CD4-positive, alpha-beta T cell treated with Interleukin-15 for 4 hours (primary cell): ENCODE results near the gene FARS2.

ENCODE experiments used
- DNase-seq: peaks from one replicate; pipeline ENCODE4 v3.0.0-alpha.2; 2020; ENCODE audit warnings: low spot score

Gene FARS2

GRCh38 chr6:5469101-5469846 is 208.0 kb downstream of the FARS2 start:
- DNase-seq = no peak

- peak; percentile 55 for DNase-seq
Measured at GRCh38 chr6:5471044-5471443, 209.7 kb downstream of the FARS2 start.

DNA sequence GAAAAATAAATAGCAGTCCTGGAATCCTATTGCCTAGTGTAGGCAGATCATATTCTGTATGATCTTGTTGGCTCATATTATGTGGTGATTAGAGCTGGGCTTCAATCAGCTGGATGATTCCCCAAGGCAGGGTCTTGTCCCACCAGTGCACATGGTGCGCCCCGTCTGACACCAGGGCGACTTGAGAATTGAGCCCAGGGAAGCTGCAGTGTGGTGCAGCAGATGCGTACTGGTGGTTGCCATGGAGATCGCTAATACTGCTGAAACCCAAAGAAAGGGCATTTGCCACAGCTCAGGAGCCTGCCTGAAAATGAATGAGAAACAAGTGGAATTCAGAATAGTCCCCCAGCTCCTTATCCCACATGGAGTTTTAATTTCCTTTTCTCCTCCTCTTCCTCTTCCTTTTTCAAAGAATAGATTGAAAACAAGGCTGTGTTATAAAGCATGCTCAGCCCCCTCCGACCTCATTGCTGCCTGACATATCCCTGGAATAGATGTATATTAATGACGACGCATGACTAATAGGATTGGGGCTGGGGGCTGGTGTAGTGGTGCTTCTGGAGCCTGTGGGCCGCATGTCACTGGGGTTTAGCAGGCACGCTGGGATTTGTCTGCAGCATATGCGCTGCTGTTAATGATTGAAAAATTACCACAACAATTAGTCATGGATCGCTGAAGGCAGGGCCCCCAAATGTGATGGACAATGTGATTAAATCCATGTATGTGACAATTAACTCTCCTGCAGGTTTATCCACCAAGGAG is 210.5 kb downstream of the FARS2 start:
- no peak for DNase-seq

DNA sequence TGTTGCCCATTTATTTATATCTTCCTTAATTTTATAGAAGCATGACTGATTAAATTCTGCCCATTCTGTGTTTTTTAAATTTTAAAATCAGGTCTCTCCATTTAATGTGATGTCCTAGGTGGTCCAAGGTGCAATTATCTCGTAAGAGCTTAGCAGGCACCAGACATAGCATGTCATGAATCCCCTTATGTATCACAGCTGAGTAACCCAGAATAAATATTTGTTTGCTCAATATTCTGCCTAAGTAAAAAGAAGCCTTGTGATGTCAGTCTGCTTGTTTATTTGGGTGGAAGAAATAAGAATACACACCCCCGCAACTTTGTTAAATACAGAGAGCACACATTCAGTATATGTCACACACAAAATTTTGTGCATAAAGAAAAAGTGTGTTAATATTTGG is 211.3 kb downstream of the FARS2 start:
- DNase-seq = no peak

- DNase-seq = no peak
Measured at GRCh38 chr6:5475779-5476178, 214.5 kb downstream of the FARS2 start.

- DNase-seq = no peak
Measured at GRCh38 chr6:5478380-5478779, 217.1 kb downstream of the FARS2 start.

GRCh38 chr6:5481033-5481432 is 219.7 kb downstream of the FARS2 start:
- no peak for DNase-seq

DNA sequence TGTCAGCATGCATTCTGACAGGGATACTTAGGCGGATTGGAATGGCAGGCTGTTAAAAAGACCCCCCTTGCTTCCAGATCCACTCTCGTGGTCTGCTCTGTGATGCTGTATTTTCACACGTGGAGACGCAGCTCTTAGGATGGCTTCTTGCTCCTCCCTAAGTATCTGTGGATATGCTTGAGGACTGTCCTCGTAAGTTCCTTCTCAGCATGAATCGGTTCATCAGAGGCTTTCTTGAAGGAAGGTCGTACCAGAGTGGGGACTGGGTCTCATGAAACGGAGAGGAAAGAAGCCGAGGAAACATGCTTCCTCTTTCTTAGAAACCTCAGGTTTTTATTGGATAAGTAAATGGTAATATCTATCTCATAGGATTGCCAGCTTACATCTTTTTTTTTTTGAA is 220.4 kb downstream of the FARS2 start:
- DNase-seq = no peak

DNA sequence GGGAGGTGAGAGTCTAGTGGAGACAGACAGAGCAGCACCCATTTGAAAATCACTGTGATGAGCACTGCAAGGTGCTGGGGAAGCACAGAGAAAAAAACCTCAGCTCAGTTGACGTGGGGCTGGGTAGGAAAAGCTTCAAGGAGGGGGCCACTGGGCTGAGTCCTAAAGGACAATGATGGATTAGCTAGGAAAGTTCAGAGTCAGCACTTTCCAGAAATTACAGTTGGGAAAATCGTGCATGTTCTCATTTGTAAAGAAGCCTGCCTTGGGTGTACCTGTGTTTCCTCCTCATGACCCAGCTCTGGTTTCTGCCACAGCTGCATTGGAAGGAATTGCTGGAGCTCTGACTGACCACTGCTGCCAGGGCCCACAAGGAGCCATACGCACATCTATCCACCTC is 221.3 kb downstream of the FARS2 start:
- DNase-seq = no peak

DNA sequence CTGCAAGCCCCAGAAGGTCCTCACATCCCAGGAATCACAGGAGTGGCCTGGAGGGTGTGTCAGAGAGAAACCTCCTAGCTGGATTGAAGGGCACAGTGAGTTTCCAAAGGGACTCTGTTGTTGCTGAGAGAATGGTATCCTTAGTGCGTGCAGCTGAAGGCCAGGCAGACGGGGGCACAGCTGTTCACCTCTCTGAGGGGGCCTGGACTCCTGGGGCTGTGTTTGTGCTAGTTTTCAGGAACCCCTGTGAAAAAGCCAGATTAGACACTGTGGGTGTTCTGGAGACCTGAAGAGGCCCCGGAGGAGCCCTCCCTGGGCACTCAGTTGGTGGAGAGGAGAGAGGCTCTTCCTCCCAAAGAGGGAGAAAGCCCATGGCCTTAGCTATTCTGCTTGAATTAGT is 223.4 kb downstream of the FARS2 start:
- DNase-seq = no peak

GRCh38 chr6:5486214-5486613 is 224.9 kb downstream of the FARS2 start:
- DNase-seq = no peak

DNA sequence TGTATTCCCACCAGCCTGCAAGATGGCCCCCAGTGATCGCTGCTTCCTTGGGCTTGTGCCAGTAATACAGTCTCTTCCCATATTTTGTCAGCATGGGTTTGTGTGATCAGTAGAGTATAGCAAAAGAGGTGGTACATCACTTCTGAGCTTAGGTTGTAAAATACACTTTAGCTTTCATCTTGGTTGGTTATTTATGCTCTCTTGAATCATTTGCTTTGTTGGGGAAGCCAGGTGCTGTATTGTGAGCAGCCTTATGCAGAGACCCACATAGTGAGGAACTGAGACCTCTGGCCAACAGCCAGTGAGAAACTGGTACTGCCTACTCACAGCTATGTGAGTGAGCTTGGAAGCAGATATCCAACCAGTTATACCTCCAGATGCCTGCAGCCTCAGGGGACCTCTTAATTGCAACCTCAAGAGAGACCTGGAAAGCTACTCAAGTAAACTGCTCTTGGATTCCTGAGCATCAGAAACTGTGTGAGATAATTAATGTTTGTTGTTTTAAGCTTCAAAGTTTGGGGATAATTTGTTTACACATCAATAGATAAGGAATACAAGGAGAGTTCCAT is 229.3 kb downstream of the FARS2 start:
- DNase-seq = no peak

GRCh38 chr6:5492356-5492755 is 231.0 kb downstream of the FARS2 start:
- no peak for DNase-seq

DNA sequence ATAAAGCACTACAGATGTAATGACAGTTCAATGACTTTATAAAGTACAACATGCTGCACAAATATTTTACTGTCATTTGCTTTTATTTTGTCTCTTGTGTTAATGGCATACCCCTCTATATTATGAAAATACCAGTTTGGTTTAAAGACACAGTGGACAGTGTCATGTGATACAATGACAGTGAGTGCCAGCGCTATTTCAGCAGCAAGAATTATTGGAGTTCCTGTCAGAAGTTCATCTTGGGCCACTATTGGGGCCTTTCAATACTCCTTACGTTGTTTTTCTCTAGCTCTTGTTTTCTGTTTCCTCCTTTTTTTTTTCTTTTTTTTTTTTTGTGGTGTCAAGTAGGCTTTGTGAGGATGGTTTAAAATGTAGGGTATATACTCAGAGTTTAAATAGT is 232.5 kb downstream of the FARS2 start:
- DNase-seq = no peak

DNA sequence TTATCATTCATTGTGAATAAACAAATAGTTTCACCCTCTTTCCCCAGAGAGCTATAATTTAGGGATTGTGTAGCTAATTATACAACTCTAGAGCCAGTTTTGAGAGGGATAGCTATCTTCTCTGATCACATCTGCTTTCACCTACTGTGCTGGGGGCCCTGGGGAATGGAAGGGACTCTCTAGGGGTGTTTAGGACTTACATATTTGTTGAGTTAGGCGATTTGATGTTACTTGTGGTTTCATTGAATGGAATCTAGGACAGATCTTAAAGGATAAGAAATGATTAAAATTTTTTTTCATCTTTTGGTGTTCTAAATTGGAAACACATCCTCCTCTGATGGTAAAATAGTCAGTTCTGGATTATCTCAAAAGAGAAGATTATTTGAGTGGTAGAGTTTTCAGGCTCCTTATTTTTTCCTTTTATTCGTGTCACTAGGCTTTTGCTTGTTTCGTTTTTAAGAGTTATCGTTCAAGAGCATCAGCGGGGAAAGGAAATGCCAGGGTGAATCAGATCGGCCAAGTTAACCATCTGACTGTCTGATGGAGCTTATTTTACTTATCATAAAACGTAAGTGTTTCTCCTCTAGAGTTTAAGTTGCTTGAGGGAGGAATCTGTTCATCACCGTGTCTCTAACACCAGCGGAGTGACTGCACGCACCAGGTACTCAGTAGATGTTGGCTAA is 236.7 kb downstream of the FARS2 start:
- DNase-seq = no peak

- DNase-seq = no peak
Measured at GRCh38 chr6:5498579-5498899, 237.2 kb downstream of the FARS2 start.

- DNase-seq = no peak
Measured at GRCh38 chr6:5499644-5500306, 238.5 kb downstream of the FARS2 start.

- no peak for DNase-seq
Measured at GRCh38 chr6:5501837-5502236, 240.5 kb downstream of the FARS2 start.

DNA sequence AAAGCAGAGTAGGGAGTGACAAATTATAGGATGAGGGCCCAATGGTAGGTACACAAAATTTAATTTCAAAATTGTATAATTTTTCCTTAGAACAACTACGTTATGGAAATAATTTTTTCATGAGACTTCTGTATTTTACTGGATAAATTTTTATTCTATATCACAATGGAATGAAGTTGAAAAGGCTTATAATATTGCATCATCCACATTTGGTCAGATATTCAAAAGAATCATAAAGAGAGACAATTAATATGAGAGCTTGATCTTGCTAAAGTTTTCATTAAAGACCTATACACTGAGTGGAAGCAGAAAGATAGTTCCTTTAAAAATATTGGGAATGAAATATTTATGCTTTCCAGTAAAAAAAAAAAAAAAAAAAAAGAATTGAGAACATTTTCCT is 242.8 kb downstream of the FARS2 start:
- DNase-seq = no peak

- DNase-seq = no peak
Measured at GRCh38 chr6:5506149-5506548, 244.8 kb downstream of the FARS2 start.

GRCh38 chr6:5506597-5506996 is 245.3 kb downstream of the FARS2 start:
- DNase-seq = no peak

DNA sequence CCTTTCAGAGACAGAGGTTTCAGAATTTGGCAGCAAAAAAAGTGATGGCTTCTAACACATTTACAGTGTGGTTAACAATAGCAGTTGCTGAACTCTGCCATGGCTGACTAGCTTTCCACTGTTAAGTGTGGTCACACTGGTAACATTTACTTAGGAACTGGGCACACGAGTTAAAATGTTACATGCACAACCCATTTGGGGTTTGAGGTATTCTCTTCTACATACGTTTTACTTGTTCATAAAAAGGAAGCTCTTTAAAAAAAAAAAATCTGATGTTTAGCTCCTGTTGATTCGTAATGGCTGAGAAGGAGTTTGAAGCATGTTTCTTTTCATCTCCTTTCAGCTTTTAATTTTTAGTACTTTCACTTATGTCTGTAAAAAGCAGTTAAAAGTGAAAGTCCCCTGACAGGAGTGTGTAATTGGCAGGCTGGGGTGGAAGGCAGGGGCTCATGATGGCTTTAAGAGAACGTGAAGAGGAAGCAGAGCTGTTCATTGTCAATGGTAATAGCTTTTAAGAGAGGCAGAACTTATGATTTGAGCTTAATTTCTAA is 245.9 kb downstream of the FARS2 start:
- DNase-seq = no peak
